Esophagus (tissue), 2 donors: ENCODE measurements around the gene FGF5. TPM values are rescaled to one million over a fixed set of nuclear protein-coding genes. Genes with fewer than 3 reads are reported as not detected.
"Not testable (repeated sequence)": the region's sequence is repeated elsewhere in the genome, so short reads cannot be mapped to it uniquely, and the experiment has no call there.

Source experiments
- H3K27ac ChIP-seq, 2 donors: one replicate each; pipeline ENCODE4 v1.5.1; 2013; ENCODE audit warnings: low read depth in 2 of 2, mild to moderate bottlenecking in 2 of 2, inconsistent platforms in 1 of 2, low read length in 1 of 2, moderate library complexity in 1 of 2
- H3K27me3 ChIP-seq, 2 donors: one replicate each; pipeline ENCODE4 v1.6.1; 2013; ENCODE audit warnings: low read length in 2 of 2, control low read depth in 1 of 2, mild to moderate bottlenecking in 1 of 2; ENCODE audit not compliant: insufficient read depth in 2 of 2, control insufficient read depth in 1 of 2
- H3K36me3 ChIP-seq, 2 donors: one replicate each; pipeline ENCODE4 v1.6.1; 2013; ENCODE audit warnings: low read length in 1 of 2; ENCODE audit not compliant: control insufficient read depth in 2 of 2, insufficient read depth in 2 of 2
- H3K4me1 ChIP-seq, 2 donors: one replicate each; pipeline ENCODE4 v1.6.1; 2013; ENCODE audit warnings: low read length in 1 of 2; ENCODE audit not compliant: control insufficient read depth in 2 of 2, insufficient read depth in 2 of 2
- H3K4me3 ChIP-seq, 2 donors: one replicate each; pipeline ENCODE4 v1.5.1; 2013; ENCODE audit warnings: low read length in 2 of 2, mild to moderate bottlenecking in 2 of 2, low read depth in 1 of 2, moderate library complexity in 1 of 2
- H3K9me3 ChIP-seq, 2 donors: one replicate each; pipeline ENCODE4 v1.6.1; 2013; ENCODE audit warnings: mild to moderate bottlenecking in 2 of 2, low read depth in 1 of 2, low read length in 1 of 2, moderate library complexity in 1 of 2; ENCODE audit not compliant: control insufficient read depth in 2 of 2, insufficient read depth in 1 of 2
- WGBS, 2 donors: extraction: QIAGEN DNeasy Blood & Tissue Kit; methylation state at CpG; one replicate each; pipeline ENCODE4 v1.1.7; 2013; 5-methylcytosine and 5-hydroxymethylcytosine counted together
- polyA plus RNA-seq, 2 donors: library from polyadenylated mRNA; stranded (reverse); fragments of 200-250 nt; gene quantifications; one replicate each; pipeline ENCODE4 v1.2.3, GENCODE V29; 2013
- donor health status: healthy with polysubstance abuse.
- donor health status: Bipolar disorder and iron deficiency.

The FGF5 gene
- polyA plus RNA-seq, 2 donors: 0.01 to 0.04 TPM

DNA sequence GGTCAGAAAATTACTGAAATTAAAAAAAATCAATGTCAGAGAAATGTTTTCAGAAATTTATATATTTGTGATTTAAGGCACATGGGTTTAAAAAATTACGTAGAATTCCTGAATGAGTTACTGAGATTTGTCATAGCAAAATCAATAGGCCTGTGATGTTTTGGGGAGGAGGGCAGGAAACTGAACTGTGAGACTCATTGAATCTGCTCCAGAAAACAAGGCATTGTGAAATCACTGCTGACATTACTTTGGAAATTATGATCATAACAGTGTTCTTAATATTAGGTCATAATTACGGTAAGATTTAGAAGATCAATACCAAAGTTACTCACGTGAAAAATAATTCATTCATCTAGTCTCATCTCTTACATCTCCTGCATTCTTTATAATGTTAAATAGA, 5.3 kb downstream of the FGF5 start:
- H3K27me3 ChIP-seq: peaks cover 2 to 3% of the 10 kb centered on the region in 2 donors
- WGBS, 2 donors: 70 to 85% methylated on average over 3 of the region's 3 CpGs
- H3K27ac ChIP-seq: no peak overlapping the region
- H3K36me3 ChIP-seq: no peaks in the 10 kb centered on the region
- no peaks in the 10 kb centered on the region for H3K4me1 ChIP-seq
- H3K4me3 ChIP-seq: no peak overlapping the region
- no peaks in the 10 kb centered on the region for H3K9me3 ChIP-seq

DNA sequence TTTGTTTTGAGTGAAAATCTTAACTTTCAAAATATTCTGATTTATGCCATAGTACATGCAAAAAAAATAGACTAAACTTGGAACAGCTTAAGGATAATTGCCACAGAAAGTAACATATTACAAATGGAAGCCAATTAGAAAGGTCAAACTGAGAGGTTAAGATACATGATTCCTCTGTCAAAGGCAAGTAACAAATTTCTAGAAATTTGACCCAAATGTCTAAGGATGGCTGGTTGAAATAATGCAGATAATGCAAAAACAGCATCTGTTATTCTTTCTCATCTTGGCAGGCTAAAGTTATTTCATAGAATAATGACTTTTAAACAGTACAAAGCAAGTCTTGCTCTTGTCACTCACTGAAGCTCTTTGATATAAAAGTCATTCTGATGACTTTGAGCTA, 10.5 kb downstream of the FGF5 start:
- no peak overlapping the region for H3K4me3 ChIP-seq
- H3K4me1 ChIP-seq: no peaks in the 10 kb centered on the region
- H3K36me3 ChIP-seq: no peaks in the 10 kb centered on the region
- no peaks in the 10 kb centered on the region for H3K9me3 ChIP-seq
- H3K27ac ChIP-seq: no peak overlapping the region
- H3K27me3 ChIP-seq: no peaks in the 10 kb centered on the region

DNA sequence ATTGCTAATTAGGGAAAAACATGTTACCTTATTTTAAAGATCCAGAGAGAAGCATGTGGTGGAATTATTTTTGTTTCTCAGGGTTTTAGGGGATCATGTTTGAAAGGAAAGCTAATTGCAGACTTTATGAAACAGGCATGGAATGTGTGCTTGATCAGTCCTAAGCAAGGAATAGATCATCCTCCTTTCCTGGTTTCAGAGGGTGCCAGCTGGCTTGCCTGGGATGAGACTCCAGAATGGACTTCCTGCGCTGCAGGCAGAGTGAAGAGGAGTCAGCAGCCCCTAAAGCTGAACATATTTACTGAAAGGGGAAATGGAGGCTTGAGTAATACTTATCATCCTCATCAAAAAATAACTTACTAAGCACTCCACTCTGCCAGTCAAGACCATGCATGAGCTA, 13.3 kb downstream of the FGF5 start:
- H3K27me3 ChIP-seq: no peaks in the 10 kb centered on the region
- H3K4me3 ChIP-seq: no peak overlapping the region
- no peak overlapping the region for H3K27ac ChIP-seq
- no peaks in the 10 kb centered on the region for H3K36me3 ChIP-seq
- no peaks in the 10 kb centered on the region for H3K4me1 ChIP-seq
- 91 to 92% methylated on average over 1 of the region's 1 CpG for WGBS, 2 donors
- H3K9me3 ChIP-seq: no peaks in the 10 kb centered on the region

DNA sequence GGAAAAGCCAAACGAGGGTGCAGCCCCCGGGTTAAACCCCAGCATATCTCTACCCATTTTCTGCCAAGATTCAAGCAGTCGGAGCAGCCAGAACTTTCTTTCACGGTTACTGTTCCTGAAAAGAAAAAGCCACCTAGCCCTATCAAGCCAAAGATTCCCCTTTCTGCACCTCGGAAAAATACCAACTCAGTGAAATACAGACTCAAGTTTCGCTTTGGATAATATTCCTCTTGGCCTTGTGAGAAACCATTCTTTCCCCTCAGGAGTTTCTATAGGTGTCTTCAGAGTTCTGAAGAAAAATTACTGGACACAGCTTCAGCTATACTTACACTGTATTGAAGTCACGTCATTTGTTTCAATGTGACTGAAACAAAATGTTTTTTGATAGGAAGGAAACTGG, 20.0 kb downstream of the FGF5 start:
- Histone ChIP-seq H3K4me3 (no peak overlapping the region), H3K36me3 (no peaks in the 10 kb centered on the region), H3K27ac (no peak overlapping the region), H3K4me1 (no peaks in the 10 kb centered on the region), H3K9me3 (no peaks in the 10 kb centered on the region), H3K27me3 (no peaks in the 10 kb centered on the region)
- WGBS, 2 donors: 49 to 51% methylated on average over 7 of the region's 7 CpGs

GRCh38 chr4:80290665-80291064, 24.2 kb downstream of the FGF5 start:
- H3K4me1 ChIP-seq, H3K36me3 ChIP-seq, H3K27me3 ChIP-seq, H3K4me3 ChIP-seq, H3K27ac ChIP-seq, H3K9me3 ChIP-seq: not testable (repeated sequence)
- WGBS, 2 donors: 95 to 97% methylated on average over 2 of the region's 2 CpGs

DNA sequence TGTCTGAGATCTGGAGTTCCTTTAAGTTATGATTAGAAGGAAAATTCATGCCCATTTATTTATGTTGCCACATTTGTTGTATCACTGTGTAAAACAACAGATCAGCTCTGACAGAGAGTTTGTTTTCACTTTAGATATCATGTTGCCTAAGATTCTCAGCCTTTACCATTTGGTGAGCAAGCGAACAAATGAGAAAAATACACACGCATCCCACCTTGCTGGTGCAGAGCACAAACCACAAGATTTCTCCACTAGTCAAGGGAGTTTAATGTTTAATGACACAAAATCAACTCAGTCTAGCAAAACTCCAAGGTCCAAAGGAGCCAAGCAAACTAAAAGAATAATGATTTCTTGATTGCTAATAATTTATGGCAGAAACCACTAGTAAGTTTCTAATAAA, 27.7 kb downstream of the FGF5 start:
- Histone ChIP-seq H3K27ac (no peak overlapping the region), H3K36me3 (no peaks in the 10 kb centered on the region), H3K4me1 (no peaks in the 10 kb centered on the region), H3K27me3 (peaks cover 0 to 2% of the 10 kb centered on the region in 2 donors), H3K9me3 (no peaks in the 10 kb centered on the region), H3K4me3 (no peak overlapping the region)
- 79 to 89% methylated on average over 2 of the region's 2 CpGs for WGBS, 2 donors

DNA sequence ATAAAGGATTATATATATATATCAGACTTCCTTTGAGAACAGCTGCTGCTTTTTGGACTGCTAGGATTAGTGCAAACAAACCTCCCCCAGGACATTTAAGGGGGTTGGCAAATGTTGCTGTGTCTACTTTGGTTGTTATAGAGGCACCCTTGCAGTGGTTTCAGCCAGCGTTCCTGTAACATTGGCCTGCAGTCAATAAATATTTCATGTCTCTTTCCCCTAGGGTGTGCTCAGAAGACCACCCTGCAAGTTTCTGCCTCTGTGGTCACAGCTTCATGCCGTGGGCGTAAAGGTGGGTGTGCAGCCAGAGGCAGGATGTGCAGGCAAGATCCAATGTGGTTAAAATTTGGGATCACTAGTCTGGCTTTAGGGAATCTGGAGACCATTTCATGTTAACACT, 28.9 kb downstream of the FGF5 start:
- Histone ChIP-seq H3K27ac (no peak overlapping the region), H3K36me3 (no peaks in the 10 kb centered on the region), H3K9me3 (no peaks in the 10 kb centered on the region), H3K4me1 (no peaks in the 10 kb centered on the region), H3K27me3 (peaks cover 0 to 2% of the 10 kb centered on the region in 2 donors), H3K4me3 (no peak overlapping the region)
- WGBS, 2 donors: 56 to 60% methylated on average over 3 of the region's 3 CpGs

- 88 to 95% methylated on average over 5 of the region's 5 CpGs for WGBS, 2 donors
These were observed 29.4 kb downstream of the FGF5 start for GRCh38 chr4:80295826-80296225.

GRCh38 chr4:80301884-80302283, 35.4 kb downstream of the FGF5 start:
- no peaks in the 10 kb centered on the region for H3K36me3 ChIP-seq

More at GRCh38 chr4:80295826-80296225, 29.4 kb downstream of the FGF5 start:
- no peak overlapping the region for H3K4me3 ChIP-seq
- no peaks in the 10 kb centered on the region for H3K36me3 ChIP-seq
- no peaks in the 10 kb centered on the region for H3K4me1 ChIP-seq
- H3K27me3 ChIP-seq: peaks cover 0 to 2% of the 10 kb centered on the region in 2 donors
- no peak overlapping the region for H3K27ac ChIP-seq
- H3K9me3 ChIP-seq: no peaks in the 10 kb centered on the region

DNA sequence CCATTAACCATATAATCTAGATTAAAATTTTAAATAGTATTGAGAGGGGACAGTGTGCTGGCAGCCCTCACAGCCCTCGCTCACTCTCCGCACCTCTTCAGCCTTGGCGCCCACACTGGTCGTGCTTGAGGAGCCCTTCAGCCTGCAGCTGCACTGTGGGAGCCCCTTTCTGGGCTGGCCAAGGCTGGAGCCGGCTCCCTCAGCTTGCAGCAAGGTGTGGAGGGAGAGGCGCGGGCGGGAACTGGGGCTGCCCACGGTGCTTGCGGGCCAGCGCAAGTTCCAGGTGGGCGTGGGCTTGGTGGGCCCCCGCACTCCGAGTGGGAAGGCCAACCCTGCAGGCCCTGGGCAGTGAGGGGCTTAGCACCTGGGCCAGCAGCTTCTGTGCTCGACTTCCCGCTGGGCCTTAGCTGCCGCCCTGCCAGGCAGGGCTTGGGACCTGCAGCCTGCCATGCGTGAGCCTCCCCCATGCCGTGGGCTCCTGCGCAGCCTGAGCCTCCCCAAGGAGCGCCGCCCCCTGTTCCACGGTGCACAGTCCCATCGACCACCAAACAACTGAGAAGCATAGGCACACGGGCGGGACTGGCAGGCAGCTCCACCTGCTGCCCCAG, 36.3 kb downstream of the FGF5 start:
- Histone ChIP-seq H3K27me3 (peaks cover 0 to 4% of the 10 kb centered on the region in 2 donors), H3K9me3 (no peaks in the 10 kb centered on the region), H3K4me3 (no peak overlapping the region), H3K4me1 (no peaks in the 10 kb centered on the region), H3K36me3 (no peaks in the 10 kb centered on the region), H3K27ac (no peak overlapping the region)
- 95 to 97% methylated on average over 23 to 26 of the region's 26 CpGs for WGBS, 2 donors

More at GRCh38 chr4:80301884-80302283, 35.4 kb downstream of the FGF5 start:
- H3K9me3 ChIP-seq: no peaks in the 10 kb centered on the region
- H3K4me1 ChIP-seq: no peaks in the 10 kb centered on the region
- no peak overlapping the region for H3K4me3 ChIP-seq
- H3K27ac ChIP-seq: no peak overlapping the region
- peaks cover 0 to 4% of the 10 kb centered on the region in 2 donors for H3K27me3 ChIP-seq
- 75 to 83% methylated on average over 4 of the region's 4 CpGs for WGBS, 2 donors
